Stimulated activated CD4-positive, alpha-beta T cell treated with anti-CD3 and anti-CD28 coated beads, Interleukin-4, amount 100 ng/mL, for 4 hours (primary cell): ENCODE results near the gene PACS1.

Experiments used
- DNase-seq, 2 experiments: peaks; one replicate each; pipeline ENCODE4 v3.0.0-alpha.2; 2020

The PACS1 gene

DNA sequence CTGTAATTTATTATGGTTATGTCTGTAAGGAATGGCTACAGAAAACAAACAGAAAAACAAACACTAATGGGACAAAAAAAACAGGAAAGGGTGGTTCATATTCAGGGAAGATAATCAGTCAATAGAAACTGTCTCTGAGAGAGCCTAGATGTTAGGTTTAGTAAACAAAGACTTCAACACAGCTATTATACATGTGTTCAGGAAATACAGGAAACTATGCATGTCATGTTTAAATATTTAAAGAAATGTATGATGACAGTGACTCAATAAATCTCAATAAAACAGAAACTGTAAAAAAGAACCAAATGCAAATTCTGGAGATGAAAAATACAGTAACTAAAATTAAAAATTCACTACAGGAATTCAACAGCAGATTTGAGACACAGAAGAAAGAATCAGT is 76.0 kb downstream of the PACS1 start:
- DNase-seq: no peak

GRCh38 chr11:66146940-66147339 is 76.9 kb downstream of the PACS1 start:
- DNase-seq: no peak

GRCh38 chr11:66150140-66150539 is 80.1 kb downstream of the PACS1 start:
- DNase-seq: no peak

DNA sequence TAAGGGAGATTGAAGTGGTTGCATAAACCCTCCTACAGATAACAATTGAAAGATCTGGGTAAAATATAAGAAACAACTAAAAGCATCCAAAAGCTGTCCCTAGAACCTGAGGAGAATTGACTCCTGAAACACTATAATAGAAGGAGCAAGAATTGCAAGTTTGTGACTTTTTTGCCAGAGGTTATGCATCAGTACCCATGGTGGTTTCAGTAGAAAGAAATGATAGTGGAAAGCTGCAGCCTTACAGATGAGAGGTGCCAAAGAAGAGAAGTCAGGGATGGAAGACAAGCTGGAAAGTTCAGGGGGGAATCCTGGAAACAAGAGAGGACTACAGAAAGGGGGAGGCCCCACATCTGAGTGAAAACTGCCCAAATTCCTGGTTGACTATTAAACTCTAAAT is 80.7 kb downstream of the PACS1 start:
- DNase-seq: no peak

- DNase-seq: no peak
Observed at GRCh38 chr11:66151273-66151672, 81.2 kb downstream of the PACS1 start.

- DNase-seq: no peak
Observed at GRCh38 chr11:66154109-66154508, 84.0 kb downstream of the PACS1 start.

DNA sequence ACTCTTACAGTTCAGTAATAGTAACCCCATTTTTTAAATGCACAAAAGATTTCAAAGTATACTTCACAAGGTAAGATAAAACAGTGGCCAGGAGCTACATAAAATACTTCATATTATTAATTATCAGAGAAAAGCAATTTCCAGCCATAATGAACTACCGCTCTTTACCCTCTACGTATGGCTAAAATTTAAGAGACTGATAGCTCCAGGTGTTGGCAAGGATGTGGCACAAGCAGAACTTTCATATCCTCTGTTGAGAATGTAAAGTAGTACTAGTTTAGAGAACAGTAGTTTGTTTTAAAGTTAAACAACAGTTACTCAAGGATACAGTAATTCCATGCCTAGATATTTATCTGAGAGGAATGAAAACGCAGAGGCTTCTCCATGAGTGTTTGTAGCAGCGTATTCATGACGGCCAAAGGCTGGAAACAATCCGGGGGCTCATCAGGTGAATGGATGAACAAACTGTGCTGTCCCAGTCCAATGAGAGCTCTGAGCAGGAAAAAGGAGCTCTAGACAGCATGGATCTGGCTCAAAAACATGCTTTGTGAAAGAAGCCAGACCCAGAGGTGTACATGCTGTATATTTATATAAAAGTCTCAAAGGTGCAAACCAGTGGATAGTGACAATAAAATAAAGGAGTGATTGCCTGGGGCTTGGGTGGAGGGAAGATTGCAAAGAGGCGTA is 85.5 kb downstream of the PACS1 start:
- no peak for DNase-seq

- DNase-seq: no peak
Observed at GRCh38 chr11:66157182-66157864, 87.3 kb downstream of the PACS1 start.

GRCh38 chr11:66158156-66158555 is 88.1 kb downstream of the PACS1 start:
- no peak for DNase-seq

- no peak for DNase-seq
Observed at GRCh38 chr11:66159324-66159984, 89.4 kb downstream of the PACS1 start.

- no peak for DNase-seq
Observed at GRCh38 chr11:66160709-66161108, 90.6 kb downstream of the PACS1 start.

DNA sequence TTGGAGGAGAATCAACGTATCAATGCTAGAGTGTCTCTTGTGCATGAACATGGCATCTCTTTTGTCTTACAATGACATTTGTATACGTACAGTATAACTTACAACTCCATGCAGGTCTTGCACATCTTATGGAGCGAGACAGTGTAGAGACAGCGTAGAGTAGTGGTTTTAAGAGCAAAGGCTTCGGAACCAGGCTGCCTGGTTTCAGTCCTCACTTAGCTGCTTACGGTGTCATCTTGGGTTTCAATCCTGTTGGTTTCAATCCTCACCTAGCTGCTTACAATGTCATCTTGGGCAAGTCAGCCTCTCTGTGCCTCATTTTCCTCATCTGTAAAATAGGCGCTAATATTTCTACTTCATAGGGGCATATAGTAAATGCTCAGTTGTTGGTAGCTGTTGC is 98.2 kb downstream of the PACS1 start:
- DNase-seq: no peak

- no peak for DNase-seq
Observed at GRCh38 chr11:66172146-66172545, 102.1 kb downstream of the PACS1 start.

GRCh38 chr11:66176650-66177049 is 106.6 kb downstream of the PACS1 start:
- DNase-seq: no peak

- DNase-seq: no peak
Observed at GRCh38 chr11:66178183-66178582, 108.1 kb downstream of the PACS1 start.

DNA sequence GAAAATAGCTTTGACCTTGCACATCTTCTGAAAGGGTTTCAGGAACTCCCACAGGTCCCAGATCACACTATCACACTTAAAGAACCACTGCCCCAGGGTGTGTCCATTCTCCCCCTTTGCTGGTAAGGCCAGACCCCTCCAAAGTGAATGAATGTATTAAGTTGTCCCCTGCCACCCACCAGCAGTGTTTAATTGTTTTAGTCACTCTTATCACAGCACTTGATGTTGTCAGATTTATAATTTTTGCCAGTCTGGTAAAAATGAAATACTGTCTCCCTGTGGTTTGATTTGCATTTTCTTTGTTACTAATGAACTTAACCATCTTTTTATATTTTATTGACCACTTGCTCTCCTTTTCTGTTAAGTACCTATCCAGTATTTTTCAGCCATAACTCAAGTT is 108.8 kb downstream of the PACS1 start:
- no peak for DNase-seq

DNA sequence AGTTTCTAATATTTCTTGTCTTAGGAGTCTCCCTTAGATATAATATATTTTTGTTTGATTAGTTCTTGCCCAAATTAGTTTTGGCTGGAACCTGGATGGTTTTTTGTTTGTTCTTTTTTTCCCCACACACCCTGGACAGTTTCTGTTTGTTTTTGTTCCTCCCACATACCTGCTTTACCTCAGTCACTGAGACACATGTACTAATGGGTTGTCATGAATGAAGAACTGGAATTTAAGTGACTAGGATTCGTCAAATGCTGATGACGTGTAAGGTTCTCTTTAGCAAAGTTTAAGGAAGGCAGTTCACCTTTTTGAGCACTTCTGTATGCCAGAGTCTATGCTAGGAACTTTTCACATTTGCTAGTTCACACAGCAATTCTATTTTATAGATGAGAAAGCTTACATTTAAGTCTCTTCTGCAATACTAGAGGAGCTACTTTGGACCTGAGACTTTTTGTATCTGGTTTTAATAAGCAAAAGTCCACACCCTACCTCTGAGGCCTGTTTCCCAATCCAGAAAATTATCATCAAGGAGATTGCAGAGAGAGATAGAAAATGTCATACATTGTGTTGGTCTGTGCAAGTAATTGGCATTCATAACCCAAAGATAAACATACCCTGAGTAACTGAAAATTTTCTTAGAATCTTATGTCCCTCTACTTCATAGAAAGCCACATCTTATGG is 111.7 kb downstream of the PACS1 start:
- no peak for DNase-seq

DNA sequence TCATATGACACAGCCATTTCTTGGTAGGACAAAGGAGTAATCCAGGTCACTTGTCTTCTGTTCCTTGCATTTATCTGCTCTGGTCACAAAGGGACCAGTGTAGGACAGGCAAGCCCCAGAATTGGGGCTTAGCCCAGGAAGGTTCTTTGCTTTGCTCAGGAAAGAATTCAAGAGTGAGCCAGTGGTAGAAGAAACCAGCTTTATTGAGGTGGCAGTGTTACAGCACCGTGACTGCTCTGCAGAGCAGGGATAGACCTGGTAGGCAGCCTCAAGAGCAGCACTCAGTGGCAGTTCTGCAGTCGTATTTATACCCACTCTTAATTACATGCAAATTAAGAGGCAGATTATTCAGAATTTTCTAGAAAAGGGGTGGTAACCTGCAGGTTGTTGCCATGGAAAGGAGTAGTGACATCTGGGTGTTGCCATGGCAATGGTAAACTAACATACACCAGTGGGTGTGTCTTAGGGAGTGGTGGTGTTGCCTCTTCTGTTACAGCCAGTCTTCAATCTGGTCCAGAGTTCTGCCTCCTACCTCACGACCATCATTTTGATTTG is 113.5 kb downstream of the PACS1 start:
- no peak for DNase-seq

- DNase-seq: no peak
Observed at GRCh38 chr11:66184728-66185127, 114.7 kb downstream of the PACS1 start.

- no peak for DNase-seq
Observed at GRCh38 chr11:66186470-66186869, 116.4 kb downstream of the PACS1 start.

GRCh38 chr11:66187453-66187852 is 117.4 kb downstream of the PACS1 start:
- DNase-seq: no peak

- no peak for DNase-seq
Observed at GRCh38 chr11:66188580-66188979, 118.5 kb downstream of the PACS1 start.

GRCh38 chr11:66189031-66189745 is 119.1 kb downstream of the PACS1 start:
- DNase-seq: no peak
